NCI-H146 (cell line): ENCODE measurements around the gene NEK11.

Experiments used
- DNase-seq: peaks from one replicate; lab custom pipeline; 2025; lab: John Stamatoyannopoulos, UW

The NEK11 gene

DNA sequence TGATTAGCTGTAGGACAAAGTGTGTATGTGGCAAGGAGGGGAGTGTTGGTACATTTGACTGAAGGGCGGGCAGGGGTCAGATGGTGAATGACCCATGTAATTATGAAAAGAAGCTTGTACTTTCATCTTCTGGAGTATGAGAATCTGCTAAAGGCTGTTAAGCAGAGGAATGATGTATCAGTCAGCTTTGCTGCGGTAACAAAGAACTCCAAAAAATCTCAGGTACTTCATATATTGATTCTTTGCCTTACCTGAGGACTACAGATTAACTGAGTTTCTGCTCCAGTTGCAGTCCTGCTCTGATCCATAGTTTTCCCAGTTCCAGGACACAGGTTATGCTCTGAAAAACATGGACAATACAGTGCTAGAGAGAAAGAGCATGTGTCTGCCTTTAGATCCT is 115.1 kb downstream of the NEK11 start:
- no peak for DNase-seq

DNA sequence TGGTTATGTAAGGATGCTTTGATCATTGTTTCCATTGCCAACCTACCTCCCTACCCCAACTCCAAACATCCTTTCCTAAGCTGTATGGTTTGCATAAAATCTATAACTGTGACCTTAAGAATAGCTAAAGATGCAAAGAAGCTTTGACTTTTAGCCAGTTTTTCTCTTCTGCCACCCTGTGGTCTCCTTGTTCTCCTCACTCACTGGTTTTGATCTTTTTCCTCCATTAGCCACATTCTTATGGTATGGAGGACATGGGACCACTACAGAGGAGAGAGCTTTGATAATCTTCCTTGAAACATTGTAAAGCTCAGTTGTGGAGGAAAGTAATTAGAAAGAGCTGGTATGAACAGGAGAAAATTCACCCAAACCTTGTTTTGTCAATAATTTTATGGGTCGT is 115.9 kb downstream of the NEK11 start:
- DNase-seq = no peak

DNA sequence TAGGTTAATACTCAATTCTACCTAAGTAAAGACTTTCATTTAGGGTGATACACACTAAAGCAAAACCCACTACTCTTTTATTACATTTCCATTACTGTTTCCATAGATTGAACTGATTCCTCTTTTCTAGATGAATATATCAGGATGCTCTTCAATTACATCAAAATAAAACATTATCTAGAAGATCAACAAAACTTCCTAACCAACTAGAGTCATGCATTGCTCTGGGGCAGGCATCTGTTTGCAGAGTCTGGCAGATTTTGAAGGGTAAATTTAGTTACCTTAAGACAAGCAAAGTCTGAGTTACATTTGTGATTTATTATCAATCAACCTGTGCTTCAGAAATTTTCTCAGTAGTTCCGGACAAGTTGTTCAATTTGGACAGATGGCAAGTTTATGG is 117.1 kb downstream of the NEK11 start:
- DNase-seq = no peak

DNA sequence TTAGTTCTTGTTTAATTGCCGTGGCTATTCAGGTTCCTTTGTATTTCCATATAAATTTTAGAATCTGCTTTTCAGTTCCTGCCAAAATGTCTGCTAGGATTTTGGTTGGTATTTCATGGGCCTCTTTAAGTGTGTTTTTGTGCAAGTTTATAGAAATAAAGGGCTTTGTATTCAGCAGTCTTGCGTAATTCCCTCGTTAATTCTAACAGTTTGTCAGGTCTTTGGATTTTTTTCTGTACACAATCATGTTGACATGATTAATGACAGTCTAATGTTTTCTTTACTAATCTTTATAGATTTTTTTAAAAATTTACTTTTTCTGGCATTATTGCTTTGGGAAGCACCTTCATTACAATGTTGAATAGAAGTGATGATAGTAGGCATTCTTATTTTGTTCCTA is 120.9 kb downstream of the NEK11 start:
- DNase-seq = no peak

DNA sequence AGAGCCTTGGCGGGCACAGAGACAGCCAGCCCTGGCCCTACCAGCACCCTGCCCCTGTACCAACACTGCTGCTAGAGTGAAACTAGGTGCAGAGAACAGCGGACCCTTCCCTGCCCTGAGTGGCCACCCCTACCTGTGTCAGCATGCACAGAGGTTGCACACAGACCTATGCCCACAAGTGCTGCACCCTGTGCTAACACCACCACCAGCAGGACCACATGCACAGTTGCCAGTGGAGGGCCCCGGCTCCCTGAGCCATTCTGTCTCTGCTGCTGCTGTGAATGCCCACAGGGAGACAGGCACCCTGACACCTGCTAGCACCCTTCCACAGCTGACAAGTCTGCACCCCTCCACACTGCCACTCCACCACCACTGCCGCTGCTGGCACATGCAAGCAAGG is 131.8 kb downstream of the NEK11 start:
- DNase-seq = no peak

DNA sequence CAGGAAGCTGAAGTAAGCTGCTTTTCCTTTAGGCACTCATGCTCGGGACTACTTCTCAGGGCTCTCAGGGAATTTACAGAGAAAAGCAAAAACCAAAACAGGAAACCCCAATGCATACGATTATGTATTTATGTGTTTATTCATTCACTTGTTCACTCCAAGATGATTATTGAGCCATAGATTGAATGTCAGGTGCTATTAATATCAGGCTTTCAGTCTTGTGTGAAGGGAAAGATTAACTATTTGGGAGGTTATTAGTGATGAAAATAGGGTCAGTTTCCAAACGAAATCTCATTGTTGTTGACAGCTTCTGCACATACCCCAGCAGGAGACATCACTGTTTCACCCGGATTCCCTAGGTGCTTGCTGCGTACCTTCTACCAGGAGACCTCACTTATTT is 135.8 kb downstream of the NEK11 start:
- DNase-seq = no peak

DNA sequence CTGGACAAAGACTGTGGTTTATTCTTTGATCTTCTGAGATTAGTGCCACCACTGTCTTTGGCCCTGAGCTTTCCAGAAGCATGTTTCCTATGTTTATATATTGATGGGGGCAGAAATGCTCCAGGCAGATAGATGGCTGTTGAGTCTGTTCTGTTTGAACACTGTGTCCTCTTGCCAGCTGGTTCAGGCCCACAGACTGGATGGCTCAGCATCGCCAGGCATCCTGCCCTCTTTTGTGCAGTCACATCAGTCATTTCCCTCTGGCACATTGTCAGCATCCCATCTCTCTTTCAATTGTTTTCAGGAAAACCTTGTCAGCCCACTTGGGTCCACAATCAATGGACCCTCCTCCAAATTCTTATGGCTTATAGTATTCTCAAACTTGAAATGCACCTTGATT is 141.2 kb downstream of the NEK11 start:
- DNase-seq = no peak

DNA sequence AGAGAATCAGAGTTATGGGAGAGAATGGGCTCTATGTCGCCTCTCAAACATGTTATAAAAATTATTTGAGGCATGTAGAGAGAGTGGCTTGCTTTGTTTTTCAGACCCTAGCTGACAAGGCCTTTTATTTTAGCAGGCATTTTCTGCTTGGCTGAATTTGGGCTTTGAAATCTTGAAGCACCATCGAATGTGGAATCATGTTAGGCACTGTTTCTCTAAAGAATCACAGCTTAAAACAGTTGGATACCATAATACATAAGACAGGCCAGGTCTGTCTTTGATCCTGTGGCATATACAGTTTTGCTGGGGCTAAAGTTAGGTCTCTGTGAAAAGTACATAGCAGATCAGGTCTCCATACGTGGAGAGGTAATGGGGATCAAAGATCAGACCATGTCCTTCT is 142.7 kb downstream of the NEK11 start:
- DNase-seq = no peak

DNA sequence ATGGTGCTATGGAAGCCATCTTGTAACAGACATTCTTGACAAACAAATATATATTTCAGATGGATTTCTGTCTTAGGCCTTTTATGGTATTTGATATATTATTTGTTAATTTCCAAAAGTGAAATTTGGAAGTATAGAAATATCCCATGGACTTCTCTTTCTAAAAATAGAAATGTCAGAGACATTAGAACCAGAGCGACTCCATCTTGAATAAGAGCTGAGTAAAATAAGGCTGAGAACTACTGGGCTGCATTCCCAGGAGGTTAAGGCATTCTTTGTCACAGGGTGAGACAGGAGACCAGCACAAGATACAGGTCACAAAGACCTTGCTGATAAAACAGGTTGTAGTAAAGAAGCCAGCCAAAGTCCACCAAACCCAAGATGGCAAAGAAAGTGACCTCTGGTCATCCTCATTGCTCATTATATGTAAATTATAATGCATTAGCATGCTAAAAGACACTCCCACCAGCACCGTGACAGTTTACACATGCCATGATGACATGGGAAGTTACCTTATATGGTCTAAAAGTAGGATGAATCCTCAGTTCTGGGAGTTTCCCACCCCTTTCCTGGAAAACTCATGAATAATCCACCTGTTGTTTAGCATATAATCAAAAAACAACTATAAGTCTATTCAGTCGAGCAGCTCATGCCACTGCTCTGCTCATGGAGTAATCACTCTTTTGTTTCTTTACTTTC is 146.0 kb downstream of the NEK11 start:
- no peak for DNase-seq

DNA sequence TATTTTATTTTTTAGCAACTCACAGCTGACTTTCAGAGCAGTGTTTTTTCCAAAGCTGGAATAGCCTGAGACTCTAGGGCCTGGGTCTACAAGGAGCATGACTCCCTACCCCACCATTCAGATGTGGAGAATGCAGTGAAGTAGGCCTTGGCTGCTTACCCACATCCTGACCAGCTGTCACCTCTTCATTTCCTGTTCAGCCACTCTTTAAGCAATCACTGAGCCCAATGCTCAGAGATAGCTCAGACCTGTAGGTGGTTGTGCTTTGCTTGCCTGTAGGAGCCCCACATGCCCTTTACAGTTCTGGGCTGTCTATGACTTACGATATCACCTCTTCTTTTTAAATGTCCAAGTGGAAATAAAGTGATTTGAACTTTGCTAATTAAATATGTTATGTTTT is 148.1 kb downstream of the NEK11 start:
- DNase-seq = no peak

DNA sequence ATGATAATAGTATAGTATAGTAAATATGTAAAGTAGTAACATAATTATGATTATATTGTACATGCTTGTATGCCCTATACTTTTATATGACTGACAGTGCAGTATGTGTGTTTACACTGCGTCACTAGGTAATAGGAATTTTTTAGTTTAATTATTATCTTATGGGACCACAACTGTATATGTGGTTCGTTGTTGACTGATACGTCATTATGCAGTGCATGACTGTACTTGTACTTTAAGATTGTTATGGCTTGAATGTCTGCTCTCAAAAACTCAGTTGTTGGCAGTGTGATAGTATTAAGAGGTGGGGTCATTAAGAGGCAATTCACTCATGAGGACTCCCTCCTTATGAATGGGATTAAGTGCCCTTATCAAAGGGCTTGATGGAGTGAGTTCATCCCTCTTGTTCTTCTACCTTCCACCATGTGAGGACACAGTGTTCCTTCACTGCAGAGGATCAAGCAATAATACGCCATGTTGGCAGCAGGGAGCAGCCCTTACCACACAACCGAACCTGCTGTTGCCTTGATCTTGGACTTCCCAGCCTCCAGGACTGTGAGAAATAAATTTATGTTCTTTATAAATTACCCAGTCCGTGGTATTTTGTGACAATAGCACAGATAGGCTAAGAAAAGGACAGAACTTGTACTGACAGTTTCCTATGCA is 152.2 kb downstream of the NEK11 start:
- no peak for DNase-seq

DNA sequence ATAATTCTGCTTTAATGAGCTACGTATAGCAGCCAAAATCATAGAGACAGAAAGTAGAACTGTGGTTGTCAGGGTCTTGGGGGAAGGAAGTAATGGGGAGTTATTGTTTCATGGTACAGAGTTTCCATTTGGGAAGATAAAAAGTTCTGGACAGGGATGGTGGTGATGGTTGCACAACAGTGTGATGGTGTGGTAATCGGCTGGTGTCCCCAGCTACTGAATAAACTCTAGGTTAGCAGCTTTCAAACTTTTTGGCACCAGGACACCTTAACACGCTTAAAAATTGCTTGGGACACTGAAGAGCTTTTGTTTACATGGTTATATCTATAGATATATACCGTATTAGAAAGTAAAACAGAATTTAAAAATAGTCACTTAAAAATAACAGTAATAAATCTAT is 166.0 kb downstream of the NEK11 start:
- DNase-seq = no peak

DNA sequence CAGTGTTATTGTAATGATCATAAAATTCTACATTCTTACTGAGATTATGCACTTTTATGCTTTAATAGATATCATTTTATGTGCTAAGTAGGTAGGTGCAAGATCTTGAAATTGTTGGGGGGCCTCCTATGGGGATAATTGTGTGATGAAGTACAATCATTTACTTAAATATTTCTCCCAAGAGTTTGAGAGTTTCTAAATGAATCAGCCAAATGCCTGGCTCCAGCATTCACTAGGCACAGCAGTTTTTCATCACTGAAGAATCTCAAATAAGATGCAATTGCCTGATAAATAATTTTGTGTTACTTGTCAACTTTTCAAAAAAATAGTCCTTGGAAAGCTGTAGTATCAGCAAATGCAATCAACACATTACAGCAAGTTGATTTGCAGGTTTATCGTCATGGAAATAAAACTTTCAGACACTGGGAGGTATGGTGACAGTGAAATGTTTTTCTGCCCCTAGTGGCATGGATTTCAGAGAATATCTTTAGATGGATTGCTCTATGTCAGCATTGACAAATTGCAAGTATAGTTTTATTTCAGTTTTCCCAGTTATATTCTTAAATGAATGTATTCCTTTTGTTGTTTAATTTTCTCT is 167.1 kb downstream of the NEK11 start:
- no peak for DNase-seq

DNA sequence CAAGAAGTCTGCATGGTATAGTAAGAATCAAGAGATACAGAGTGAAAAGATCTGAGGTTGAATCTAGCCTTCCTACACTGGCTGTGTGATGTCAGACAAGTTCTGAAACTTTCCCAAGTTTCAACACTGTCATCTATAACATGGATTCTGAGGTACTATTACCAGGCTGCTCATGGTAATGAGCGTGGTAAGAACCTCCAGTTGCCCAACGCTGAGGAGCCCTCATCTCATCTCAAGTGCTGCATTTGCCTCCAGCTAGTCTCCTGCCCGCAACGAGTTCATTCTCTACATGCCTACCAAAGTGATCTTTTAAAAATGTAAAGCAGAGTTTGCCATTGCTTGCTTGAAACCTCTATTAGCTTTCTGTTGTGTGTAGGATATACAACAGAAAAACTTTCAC is 168.1 kb downstream of the NEK11 start:
- no peak for DNase-seq

DNA sequence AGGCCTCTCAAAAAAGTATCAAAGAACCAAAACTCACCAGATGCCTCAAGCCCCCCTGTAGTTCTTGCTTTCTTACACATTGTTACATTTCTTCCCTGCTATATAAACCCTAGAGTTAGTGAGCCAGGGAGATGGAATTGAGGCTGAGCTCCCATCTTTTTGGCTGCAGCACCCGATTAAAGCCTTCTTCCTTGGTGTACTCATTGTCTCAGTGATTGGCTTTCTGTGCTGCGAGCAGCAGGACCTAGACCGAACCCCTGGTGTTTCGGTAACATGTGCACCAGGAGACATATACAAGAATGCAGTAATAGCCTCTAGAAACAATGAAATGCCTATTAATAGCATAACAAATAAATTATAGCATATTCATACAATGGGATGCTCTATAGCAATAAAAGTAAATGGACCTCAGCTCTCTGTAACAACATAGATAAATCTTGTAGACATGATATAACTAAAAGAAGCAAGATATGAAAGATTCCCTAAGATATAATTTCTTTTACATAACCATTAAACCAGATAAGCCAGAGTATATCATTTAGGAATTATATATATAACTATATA is 174.0 kb downstream of the NEK11 start:
- DNase-seq = no peak

DNA sequence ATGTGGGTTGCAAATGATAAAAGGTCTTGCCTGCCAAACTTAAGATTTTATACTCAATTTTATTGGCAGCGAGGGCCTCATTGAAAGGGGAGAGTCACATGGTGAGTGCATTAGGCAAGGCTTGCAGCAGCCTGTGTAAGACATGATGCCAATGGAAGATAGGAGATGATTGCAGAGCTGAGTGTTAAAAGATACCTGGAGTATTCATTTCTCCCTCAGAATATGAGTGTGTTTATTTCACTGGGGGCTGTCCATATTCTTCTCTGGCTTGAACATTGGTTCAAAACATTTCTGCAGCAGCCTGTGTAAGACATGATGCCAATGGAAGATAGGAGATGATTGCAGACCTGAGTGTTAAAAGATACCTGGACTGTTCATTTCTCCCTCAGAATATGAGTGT is 189.7 kb downstream of the NEK11 start:
- no peak for DNase-seq

DNA sequence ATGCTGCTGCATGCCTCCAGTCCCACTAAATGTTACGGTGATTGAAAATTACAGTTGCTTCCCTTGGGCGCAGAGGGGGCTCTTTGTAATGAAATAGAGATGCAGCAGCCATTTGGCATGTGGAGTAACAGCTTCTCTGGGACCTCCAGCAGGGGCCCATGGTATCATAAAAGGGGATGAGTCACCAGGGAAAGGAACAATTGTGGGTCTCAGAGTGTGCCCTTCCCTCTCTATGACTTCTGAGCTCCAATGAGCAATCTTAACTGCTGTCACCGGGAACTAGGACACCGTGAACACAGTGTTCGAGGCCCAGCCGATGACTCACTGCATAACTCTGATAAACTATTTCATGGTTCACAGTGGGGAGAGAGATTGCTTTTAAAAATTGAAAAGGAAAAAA is 190.1 kb downstream of the NEK11 start:
- peak; percentile 21 for DNase-seq

DNA sequence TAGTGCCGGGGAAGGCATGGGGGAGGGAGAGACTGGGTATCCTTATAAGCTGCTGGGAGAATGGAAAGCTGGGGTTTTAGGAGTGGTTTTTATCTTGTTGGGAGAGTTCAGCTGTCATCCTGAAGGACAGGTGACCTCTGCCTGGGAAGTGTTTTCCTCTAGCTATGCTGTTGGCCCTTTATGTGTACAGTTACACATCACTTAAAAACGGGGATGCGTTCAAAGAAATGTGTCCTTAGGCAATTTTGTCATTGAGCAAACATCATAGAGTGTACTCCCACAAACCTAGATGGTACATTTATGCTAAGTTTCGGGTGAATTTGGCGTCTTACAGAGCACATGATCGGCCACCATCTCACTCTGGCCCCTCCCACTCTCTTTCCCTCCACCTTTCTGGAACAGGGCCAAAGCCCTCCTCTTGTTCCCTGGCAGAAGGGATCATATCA is 190.6 kb downstream of the NEK11 start:
- peak; percentile 57 for DNase-seq

DNA sequence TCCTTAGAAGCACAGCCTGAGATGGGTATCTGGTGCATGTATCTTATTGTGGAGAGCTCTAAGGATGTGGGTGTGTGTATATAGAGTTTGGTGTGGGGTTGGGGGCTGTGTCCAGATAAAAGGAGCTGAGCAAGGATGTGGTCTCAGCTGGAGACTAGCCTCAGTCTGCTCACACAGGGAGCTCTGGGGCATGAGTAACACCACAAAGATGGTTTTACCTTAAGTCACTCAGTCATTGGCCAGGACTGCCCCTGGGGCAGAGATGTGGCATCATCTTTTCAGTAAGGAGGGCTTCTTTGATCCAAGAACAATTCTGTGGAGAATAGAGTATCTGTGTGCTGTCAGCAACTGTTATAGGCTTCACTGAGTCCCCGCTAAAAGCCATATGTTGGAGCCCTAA is 191.5 kb downstream of the NEK11 start:
- no peak for DNase-seq

DNA sequence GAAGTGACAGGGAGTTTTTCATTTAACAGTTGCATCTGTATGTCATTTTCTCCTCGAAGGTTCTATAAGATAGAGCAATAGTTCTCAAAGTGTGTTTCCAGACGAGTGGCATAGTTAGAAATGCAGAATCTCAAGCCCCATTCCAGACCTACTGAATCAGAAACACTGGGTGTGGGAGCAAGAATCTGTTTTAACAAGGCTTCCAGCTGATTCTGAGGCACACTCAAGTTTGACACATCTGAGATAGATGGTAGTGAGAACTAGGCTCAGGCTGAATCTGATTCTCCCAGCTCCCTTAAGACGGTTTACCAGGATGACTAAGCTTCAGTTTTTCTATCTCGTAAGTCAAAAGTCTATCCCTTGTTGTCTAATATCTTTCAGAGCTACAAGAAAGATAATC is 195.1 kb downstream of the NEK11 start:
- DNase-seq = no peak

DNA sequence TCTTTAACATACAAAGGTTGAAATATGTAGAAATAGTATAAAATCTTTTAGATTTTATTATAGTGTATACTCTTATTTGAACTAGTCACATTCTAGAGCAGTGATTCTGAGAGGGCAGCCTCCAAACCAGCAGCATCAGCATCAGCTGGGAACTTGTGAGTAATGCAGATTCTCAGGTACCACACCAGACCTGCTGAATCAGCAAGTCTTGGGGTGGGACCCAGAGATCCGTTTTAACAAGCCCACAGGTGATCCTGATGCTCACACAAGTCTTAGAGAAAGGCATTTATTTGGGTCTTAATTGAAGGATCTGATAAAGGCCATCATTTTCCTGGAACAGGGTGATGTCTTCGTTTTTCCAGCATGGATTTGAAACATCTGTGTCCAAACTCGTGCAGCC is 195.9 kb downstream of the NEK11 start:
- no peak for DNase-seq

DNA sequence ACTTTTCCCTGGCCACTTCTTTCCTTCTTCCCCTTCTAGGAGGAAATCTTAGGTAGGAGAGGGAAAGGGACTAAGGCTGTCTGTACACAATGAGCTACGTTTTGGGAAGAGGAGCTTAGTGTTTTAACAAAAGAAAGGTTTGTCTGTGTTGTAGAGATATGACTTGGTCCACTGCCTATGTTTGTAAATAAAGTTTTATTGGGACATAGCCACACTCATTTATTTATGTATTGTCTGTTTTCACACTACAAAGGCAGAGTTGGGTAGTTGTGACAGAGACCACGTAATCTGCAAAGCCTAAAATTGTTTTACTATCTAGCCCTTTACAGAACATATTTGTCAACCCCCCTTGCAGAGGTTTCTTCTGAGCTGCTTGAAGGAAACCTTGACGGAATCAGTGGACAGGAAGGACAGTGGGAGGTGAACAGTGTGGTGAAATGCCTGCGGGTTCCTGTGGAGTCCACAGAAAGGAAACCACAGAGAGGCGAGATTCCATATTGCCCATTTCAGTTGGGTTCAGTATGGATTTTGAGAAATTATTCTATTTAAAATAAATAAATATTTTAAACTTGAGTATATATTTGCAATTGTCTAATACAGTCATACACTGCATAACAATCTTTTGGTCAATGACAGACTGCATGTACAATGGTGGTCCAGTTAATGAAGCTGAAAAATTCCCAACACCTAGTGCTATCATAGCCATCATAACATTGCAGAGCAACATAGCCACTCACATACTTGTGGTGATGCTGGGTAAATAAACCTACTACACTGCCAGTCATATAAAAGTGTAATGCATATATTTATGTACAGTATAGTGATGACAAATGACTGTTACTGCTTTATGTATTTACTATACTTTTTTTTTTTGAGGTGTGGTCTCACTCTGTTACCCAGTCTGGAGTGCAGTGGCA is 197.0 kb downstream of the NEK11 start:
- DNase-seq = no peak
